C4-2B (cell line): ENCODE data around the gene CD69.

Source experiments
- CTCF ChIP-seq: fragments of 450-650 bp; conservative IDR thresholded peaks from 2 replicates; pipeline ENCODE4 v1.5.1; 2017; ENCODE audit warnings: mild to moderate bottlenecking
- ZFX ChIP-seq: fragments of 450-650 bp; IDR thresholded peaks from 2 replicates; pipeline ENCODE4 v1.6.1; 2017

DNA sequence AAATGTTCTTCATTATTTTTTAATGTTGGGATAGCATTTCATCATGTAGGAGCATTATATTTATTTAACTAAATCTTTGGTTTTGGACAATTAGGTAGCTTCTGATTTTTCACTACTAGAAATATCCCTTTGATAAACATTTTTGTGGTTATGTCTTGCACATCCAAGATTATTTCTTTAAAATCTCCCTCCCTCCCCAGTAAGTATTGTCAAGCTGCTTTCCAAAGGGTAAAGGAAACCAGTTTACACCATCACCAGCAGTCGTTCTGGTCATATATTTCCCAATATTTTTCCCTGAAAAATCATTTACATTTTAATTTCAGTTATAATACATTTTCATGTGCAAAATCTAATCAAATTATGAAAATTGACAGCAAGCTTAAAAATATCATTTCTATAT is 11.1 kb downstream of the CD69 start:
- TF ChIP-seq CTCF, result no peak
- no peak for TF ChIP-seq ZFX
